Activated CD8-positive, alpha-beta memory T cell treated with anti-CD3 and anti-CD28 coated beads for 4 hours (primary cell): ENCODE measurements around the gene BTBD2.
A peak's percentile ranks its signal among the peaks of the same experiment; 100 is the strongest.
"Not testable (repeated sequence)": the region's sequence is repeated elsewhere in the genome, so short reads cannot be mapped to it uniquely, and the experiment has no call there.

Experiments used
- DNase-seq, 2 donors: peaks; one replicate each; pipeline ENCODE4 v3.0.0-alpha.2; 2020; ENCODE audit warnings: low read depth in 2 of 2

Gene BTBD2

GRCh38 chr19:2039959-2040646 is 24.6 kb upstream of the BTBD2 start:
- DNase-seq = no peak

- no peak for DNase-seq
Measured at GRCh38 chr19:2039089-2039958, 23.8 kb upstream of the BTBD2 start.

- no peak for DNase-seq
Measured at GRCh38 chr19:2038284-2039088, 23.0 kb upstream of the BTBD2 start.

GRCh38 chr19:2037651-2038255 is 22.2 kb upstream of the BTBD2 start:
- DNase-seq = no peak

GRCh38 chr19:2036424-2036823 is 20.9 kb upstream of the BTBD2 start:
- no peak for DNase-seq

GRCh38 chr19:2035590-2035991 is 20.1 kb upstream of the BTBD2 start:
- DNase-seq = no peak

- no peak for DNase-seq
Measured at GRCh38 chr19:2034729-2035589, 19.4 kb upstream of the BTBD2 start.

- not testable (repeated sequence) for DNase-seq
Measured at GRCh38 chr19:2034253-2034652, 18.7 kb upstream of the BTBD2 start.

- no peak for DNase-seq
Measured at GRCh38 chr19:2033825-2034159, 18.3 kb upstream of the BTBD2 start.

- no peak for DNase-seq
Measured at GRCh38 chr19:2033115-2033824, 17.8 kb upstream of the BTBD2 start.

- DNase-seq = no peak
Measured at GRCh38 chr19:2032296-2032941, 16.9 kb upstream of the BTBD2 start.

GRCh38 chr19:2027361-2027760 is 11.8 kb upstream of the BTBD2 start:
- DNase-seq = no peak

GRCh38 chr19:2026770-2027169 is 11.3 kb upstream of the BTBD2 start:
- DNase-seq = no peak

- DNase-seq = no peak
Measured at GRCh38 chr19:2022289-2022688, 6.8 kb upstream of the BTBD2 start.

GRCh38 chr19:2021453-2022140 is 6.1 kb upstream of the BTBD2 start:
- no peak for DNase-seq

- DNase-seq = no peak
Measured at GRCh38 chr19:2018752-2019151, 3.2 kb upstream of the BTBD2 start.

- peak in 1 of 2 donors; percentile 24 for DNase-seq
Measured at GRCh38 chr19:2016041-2016807, 710 bp upstream of the BTBD2 start.
